A549 (cell line): ENCODE data around the gene POLR3C. TPM values are rescaled to one million over a fixed set of nuclear protein-coding genes. Genes with fewer than 3 reads are reported as not detected.

ENCODE experiments used
- ATAC-seq, 2 experiments: fragments of 200-7000 bp in 1 of 2; fragments of >200 bp in 1 of 2; cut with Nextera tagmentation in 1 of 2; cut with Tn5 transposase in 1 of 2; 3 replicates each; pipeline versions ENCODE4 v1.8.0 to v1.9.1; 2018 to 2020; ENCODE audit warnings: mild to moderate bottlenecking in 1 of 2, moderate library complexity in 1 of 2
- CTCF ChIA-PET: fragments of 300-600 bp; sonication (Branson Sonifier 250); formaldehyde crosslinking; extraction: SDS; loops from one replicate; lab custom pipeline; 2021; ENCODE audit warnings: antibody characterized with exemption, inconsistent platforms; lab: Yijun Ruan, JAX
- POLR2A ChIA-PET: fragments of 350-600 bp; formaldehyde crosslinking; extraction: SDS; loops from one replicate; lab custom pipeline; 2021; ENCODE audit warnings: antibody characterized with exemption, inconsistent platforms; lab: Yijun Ruan, JAX
- DNase-seq, 2 experiments: peaks; one replicate each; pipeline versions ENCODE4 v3.0.0 to v3.0.0-alpha.2; 2011 to 2016; ENCODE audit warnings: low read depth in 1 of 2, low spot score in 1 of 2
- FAIRE-seq: peaks from 2 replicates; lab custom pipeline; 2011; peaks lifted over from hg19 to GRCh38; lab: Jason Lieb, UNC
- H3K27ac ChIP-seq, 2 experiments: fragments of >200 bp; sonication (Bioruptor Twin); formaldehyde crosslinking; 3 replicates each; pipeline ENCODE4 v1.5.1; 2016 to 2017
- H3K4me1 ChIP-seq: fragments of >200 bp; sonication (Bioruptor Twin); formaldehyde crosslinking; 3 replicates; pipeline ENCODE4 v1.6.1; 2016
- H3K4me2 ChIP-seq: fragments of >200 bp; sonication (Bioruptor Twin); formaldehyde crosslinking; 3 replicates; pipeline ENCODE4 v1.6.1; 2016
- H3K4me3 ChIP-seq: fragments of >200 bp; sonication (Bioruptor Twin); formaldehyde crosslinking; 3 replicates; pipeline ENCODE4 v1.5.1; 2016
- H3K9me3 ChIP-seq: fragments of >200 bp; sonication (Bioruptor Twin); formaldehyde crosslinking; 3 replicates; pipeline ENCODE4 v1.6.1; 2016
- CBX2 ChIP-seq: fragments of 200-600 bp; sonication (generic); IDR thresholded peaks from 2 replicates; pipeline ENCODE4 v1.6.1; 2016; ENCODE audit warnings: low read depth, mild to moderate bottlenecking, borderline replicate concordance
- CEBPB ChIP-seq, 2 experiments: fragments of >200 bp in 1 of 2; sonication (Bioruptor Twin) in 1 of 2; formaldehyde crosslinking in 1 of 2; IDR thresholded peaks; 2 replicates each; pipeline ENCODE4 v1.6.1; 2012 to 2016
- CHD2 ChIP-seq: fragments of 150-350 bp; IDR thresholded peaks from 2 replicates; pipeline ENCODE4 v1.6.1; 2014; ENCODE audit warnings: low read length; ENCODE audit not compliant: partially characterized antibody
- EHF ChIP-seq: fragments of 250-450 bp; sonication (Bioruptor Pico); IDR thresholded peaks from 2 replicates; pipeline ENCODE4 v1.5.0; 2020; ENCODE audit warnings: mild to moderate bottlenecking
- EP300 ChIP-seq, 2 experiments: fragments of >200 bp; sonication (Bioruptor Twin); formaldehyde crosslinking; IDR thresholded peaks; 2 replicates in 1 of 2; 3 replicates in 1 of 2; pipeline ENCODE4 v1.6.1; 2016 to 2017
- FOSL2 ChIP-seq, 2 experiments: fragments of 450-650 bp in 1 of 2; fragments of >200 bp in 1 of 2; sonication (Bioruptor Twin) in 1 of 2; formaldehyde crosslinking; IDR thresholded peaks; 2 replicates each; pipeline versions ENCODE4 v1.5.0 to v1.6.1; 2016 to 2020; ENCODE audit warnings: mild to moderate bottlenecking in 1 of 2, moderate library complexity in 1 of 2
- FOXS1 ChIP-seq: fragments of 250-450 bp; sonication (Bioruptor Pico); IDR thresholded peaks from 2 replicates; pipeline ENCODE4 v1.5.0; 2020; ENCODE audit warnings: mild to moderate bottlenecking, moderate library complexity
- GATA3 ChIP-seq: IDR thresholded peaks from 2 replicates; pipeline ENCODE4 v1.6.1; 2012; ENCODE audit warnings: borderline replicate concordance
- HOXB13 ChIP-seq: fragments of 250-450 bp; sonication (Bioruptor Pico); IDR thresholded peaks from 2 replicates; pipeline ENCODE4 v1.5.0; 2020; ENCODE audit warnings: low read depth, mild to moderate bottlenecking, moderate library complexity
- HOXB5 ChIP-seq: fragments of 250-450 bp; sonication (Bioruptor Pico); IDR thresholded peaks from 2 replicates; pipeline ENCODE4 v1.5.0; 2020; ENCODE audit warnings: mild to moderate bottlenecking, moderate library complexity
- JUN ChIP-seq, 2 experiments: fragments of >200 bp; sonication (Bioruptor Twin); formaldehyde crosslinking; IDR thresholded peaks; 2 replicates in 1 of 2; 3 replicates in 1 of 2; pipeline ENCODE4 v1.6.1; 2016 to 2017
- JUNB ChIP-seq: fragments of >200 bp; sonication (Bioruptor Twin); formaldehyde crosslinking; IDR thresholded peaks from 2 replicates; pipeline ENCODE4 v1.6.1; 2016
- NFE2L2 ChIP-seq: fragments of 150-350 bp; conservative IDR thresholded peaks from 2 replicates; pipeline ENCODE4 v1.6.1; 2014; ENCODE audit warnings: low read length
- RAD21 ChIP-seq, 2 experiments: fragments of >200 bp in 1 of 2; sonication (Bioruptor Twin) in 1 of 2; formaldehyde crosslinking in 1 of 2; IDR thresholded peaks in 1 of 2; conservative IDR thresholded peaks in 1 of 2; 2 replicates in 1 of 2; 3 replicates in 1 of 2; pipeline ENCODE4 v1.6.1; 2012 to 2018; ENCODE audit warnings: inconsistent platforms in 1 of 2
- RARB ChIP-seq: fragments of 250-450 bp; sonication (Bioruptor Pico); IDR thresholded peaks from 2 replicates; pipeline ENCODE4 v1.8.0; 2021; ENCODE audit warnings: mild to moderate bottlenecking, moderate library complexity
- SMC3 ChIP-seq: fragments of >200 bp; sonication (Bioruptor Twin); formaldehyde crosslinking; IDR thresholded peaks from 3 replicates; pipeline ENCODE4 v1.6.1; 2018; ENCODE audit warnings: inconsistent platforms
- TP53 ChIP-seq: fragments of 250-450 bp; sonication (Bioruptor Pico); IDR thresholded peaks from 2 replicates; pipeline ENCODE4 v1.5.0; 2021; ENCODE audit warnings: mild to moderate bottlenecking, moderate library complexity
- ZSCAN20 ChIP-seq: fragments of 250-450 bp; sonication (Bioruptor Pico); IDR thresholded peaks from 2 replicates; pipeline ENCODE4 v1.8.0; 2022; ENCODE audit warnings: mild to moderate bottlenecking, moderate library complexity
- WGBS: methylation state at CpG from one replicate; pipeline ENCODE4 v1.1.6; 2017; ENCODE audit errors: missing lambda C conversion rate; 5-methylcytosine and 5-hydroxymethylcytosine counted together
- polyA plus RNA-seq, 4 experiments: library from polyadenylated mRNA; depleted of rRNA in 3 of 4; stranded (reverse); fragments of >200 nt; fragmentation: RNase III in 1 of 4; extraction: RNeasy Plus Mini Kit Qiagen cat#74134 plus additional on column Dnase treatment in 1 of 4; gene quantifications; 2 replicates in 3 of 4; 3 replicates in 1 of 4; pipeline ENCODE4 v1.2.3, GENCODE V29; 2011 to 2017
- TF ChIP-seq, protein P1 (sequence below): fragments of >200 bp; sonication (Bioruptor Twin); formaldehyde crosslinking; IDR thresholded peaks from 3 replicates; pipeline ENCODE4 v1.5.1; 2016
- TF ChIP-seq, protein P2 (sequence below): IDR thresholded peaks from 2 replicates; pipeline ENCODE4 v1.6.1; 2012; ENCODE audit warnings: low read depth, borderline replicate concordance
- TF ChIP-seq, protein P3 (sequence below): fragments of 450-650 bp; IDR thresholded peaks from 2 replicates; pipeline ENCODE4 v1.6.1; 2014; ENCODE audit warnings: antibody characterized with exemption
- TF ChIP-seq, protein P4 (sequence below): fragments of 250-450 bp; sonication (Bioruptor Pico); IDR thresholded peaks from 2 replicates; pipeline ENCODE4 v1.5.0; 2020; ENCODE audit warnings: low read depth, mild to moderate bottlenecking, moderate library complexity

POLR3C gene
- polyA plus RNA-seq, 2 of the 4 experiments (the other 2 are of a cell fraction): 26.9 to 65.0 TPM

DNA sequence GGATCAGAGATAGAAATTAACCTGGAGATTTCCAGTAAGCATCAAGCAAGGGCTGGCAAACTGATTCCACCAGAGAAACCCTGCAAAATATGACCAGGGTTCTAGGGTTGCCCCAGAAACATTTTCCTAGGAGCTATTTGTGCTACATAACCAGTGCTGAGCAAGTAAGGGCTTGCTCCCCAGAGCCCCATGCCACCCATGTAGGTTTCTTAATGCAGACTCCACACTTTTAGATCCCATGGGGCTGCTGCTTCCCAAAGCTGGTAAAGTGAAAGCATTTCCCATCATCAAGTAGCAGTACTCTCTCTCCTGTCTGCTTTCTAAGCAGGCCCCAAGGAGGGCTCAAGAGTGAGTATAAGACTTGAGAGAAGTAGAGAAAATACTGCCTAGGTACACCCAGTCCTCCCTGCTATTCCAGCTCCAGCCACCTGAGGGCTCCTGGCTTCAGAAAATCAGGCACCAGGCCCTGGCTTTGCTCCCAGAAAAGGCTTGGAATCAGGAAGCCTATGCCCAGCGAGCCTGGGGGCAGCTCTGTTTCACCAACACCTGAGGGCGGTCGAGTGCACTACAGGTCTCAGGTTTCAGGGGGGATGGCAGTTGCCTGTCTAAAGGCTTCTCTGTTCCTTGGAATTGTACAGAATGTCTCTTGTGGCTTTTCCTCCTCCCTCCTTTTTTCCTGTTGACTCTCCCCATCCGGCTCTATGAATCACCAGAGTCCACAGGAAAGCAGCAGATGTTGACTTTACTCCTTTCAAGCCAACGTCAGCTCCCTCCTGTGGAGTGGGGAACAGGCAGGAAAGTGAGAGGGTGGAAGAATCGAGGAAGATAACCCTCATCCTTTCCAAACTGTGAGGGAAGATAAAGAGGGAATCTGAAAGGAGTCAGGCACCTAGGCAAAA, 67.8 kb downstream of the POLR3C start:
- H3K27ac ChIP-seq: peak overlapping the region; percentile 88 to 91
- peak overlapping the region; percentile 76 for H3K4me2 ChIP-seq
- under 1% methylated on average over 6 of the region's 6 CpGs for WGBS
- H3K9me3 ChIP-seq: no peaks in the 10 kb centered on the region
- FAIRE-seq: peak; percentile 78
- peak; percentile 97 for ATAC-seq
- peaks cover 41% of the 10 kb centered on the region for H3K4me1 ChIP-seq
- DNase-seq: peak; percentile 98 to 99
- no peak overlapping the region for H3K4me3 ChIP-seq
- TF ChIP-seq, protein P1, sequence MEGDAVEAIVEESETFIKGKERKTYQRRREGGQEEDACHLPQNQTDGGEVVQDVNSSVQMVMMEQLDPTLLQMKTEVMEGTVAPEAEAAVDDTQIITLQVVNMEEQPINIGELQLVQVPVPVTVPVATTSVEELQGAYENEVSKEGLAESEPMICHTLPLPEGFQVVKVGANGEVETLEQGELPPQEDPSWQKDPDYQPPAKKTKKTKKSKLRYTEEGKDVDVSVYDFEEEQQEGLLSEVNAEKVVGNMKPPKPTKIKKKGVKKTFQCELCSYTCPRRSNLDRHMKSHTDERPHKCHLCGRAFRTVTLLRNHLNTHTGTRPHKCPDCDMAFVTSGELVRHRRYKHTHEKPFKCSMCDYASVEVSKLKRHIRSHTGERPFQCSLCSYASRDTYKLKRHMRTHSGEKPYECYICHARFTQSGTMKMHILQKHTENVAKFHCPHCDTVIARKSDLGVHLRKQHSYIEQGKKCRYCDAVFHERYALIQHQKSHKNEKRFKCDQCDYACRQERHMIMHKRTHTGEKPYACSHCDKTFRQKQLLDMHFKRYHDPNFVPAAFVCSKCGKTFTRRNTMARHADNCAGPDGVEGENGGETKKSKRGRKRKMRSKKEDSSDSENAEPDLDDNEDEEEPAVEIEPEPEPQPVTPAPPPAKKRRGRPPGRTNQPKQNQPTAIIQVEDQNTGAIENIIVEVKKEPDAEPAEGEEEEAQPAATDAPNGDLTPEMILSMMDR: peak; percentile 98
- TF ChIP-seq RAD21 (conservative IDR thresholded peaks at IDR 0.05 in 1 of 2, IDR thresholded peaks at IDR 0.05 in 1 of 2) (peak; percentile 96 to 98), ZSCAN20 (CRISPR knock-in tag) (no peak), SMC3 (peak; percentile 98), CHD2 (peak; percentile 37), GATA3 (peak; percentile 49; the same call in 1 of the 2 replicates), CEBPB (IDR thresholded peaks at IDR 0.05) (no peak), JUNB (peak; percentile 37; the same call in 1 of the 2 replicates), RARB (CRISPR knock-in tag) (no peak), JUN (IDR thresholded peaks at IDR 0.05) (peak; percentile 54 to 71; a peak in 4 of 5 replicates), FOSL2 (IDR thresholded peaks at IDR 0.05) (peak; percentile 73), FOSL2 (CRISPR knock-in tag; IDR thresholded peaks at IDR 0.05) (peak; percentile 93), CBX2 (no peak), FOXS1 (CRISPR knock-in tag) (peak; percentile 41), EHF (CRISPR knock-in tag) (no peak)
- TF ChIP-seq, protein P2, sequence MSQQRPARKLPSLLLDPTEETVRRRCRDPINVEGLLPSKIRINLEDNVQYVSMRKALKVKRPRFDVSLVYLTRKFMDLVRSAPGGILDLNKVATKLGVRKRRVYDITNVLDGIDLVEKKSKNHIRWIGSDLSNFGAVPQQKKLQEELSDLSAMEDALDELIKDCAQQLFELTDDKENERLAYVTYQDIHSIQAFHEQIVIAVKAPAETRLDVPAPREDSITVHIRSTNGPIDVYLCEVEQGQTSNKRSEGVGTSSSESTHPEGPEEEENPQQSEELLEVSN: peak; percentile 51; the same call in 1 of the 2 replicates
- TF ChIP-seq, protein P3, sequence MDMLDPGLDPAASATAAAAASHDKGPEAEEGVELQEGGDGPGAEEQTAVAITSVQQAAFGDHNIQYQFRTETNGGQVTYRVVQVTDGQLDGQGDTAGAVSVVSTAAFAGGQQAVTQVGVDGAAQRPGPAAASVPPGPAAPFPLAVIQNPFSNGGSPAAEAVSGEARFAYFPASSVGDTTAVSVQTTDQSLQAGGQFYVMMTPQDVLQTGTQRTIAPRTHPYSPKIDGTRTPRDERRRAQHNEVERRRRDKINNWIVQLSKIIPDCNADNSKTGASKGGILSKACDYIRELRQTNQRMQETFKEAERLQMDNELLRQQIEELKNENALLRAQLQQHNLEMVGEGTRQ: no peak
- ChIA-PET POLR2A (interaction anchor here (0.6 to 2.7 kb wide), 10 partner anchors 9 to 73 kb away, joined by 3 to 28 read pairs (median 8); partner anchors contain the start of genes ANKRD34A, ITGA10, LIX1L and NUDT17), CTCF (interaction anchor here (0.6 to 11.2 kb wide), 49 partner anchors 9 to 147 kb away, joined by 3 to 429 read pairs (median 8); partner anchors contain the start of genes ANKRD34A, HJV, ITGA10 and LIX1L)

DNA sequence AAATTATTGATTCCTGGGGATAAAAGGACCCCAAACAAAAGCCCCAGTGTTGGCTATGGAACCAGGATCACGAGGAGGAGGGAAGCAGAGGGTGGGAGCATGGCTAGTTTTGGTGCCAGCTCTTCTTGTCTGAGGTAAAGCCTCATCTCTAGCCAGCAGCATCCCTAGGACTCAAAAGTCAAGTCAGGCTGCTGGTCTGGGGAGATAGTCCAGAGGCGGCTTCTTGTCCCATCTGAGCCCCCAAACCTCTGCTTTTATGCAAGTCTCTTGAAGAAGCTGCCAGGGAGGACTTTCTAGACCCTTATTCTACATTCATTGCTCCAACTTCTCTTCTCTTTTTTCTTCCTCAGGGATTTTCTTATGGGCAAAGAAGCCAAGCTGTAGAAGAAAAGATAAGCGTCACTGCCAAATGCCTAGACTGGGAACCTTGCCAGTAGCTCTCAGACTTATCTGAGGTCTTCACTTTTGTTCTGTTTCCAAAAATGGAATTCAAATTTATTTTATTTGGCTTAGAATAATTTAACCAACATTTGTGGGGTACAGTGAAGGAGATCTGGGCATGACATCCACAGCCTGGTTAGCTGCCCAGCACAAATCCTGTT, 68.6 kb downstream of the POLR3C start:
- H3K27ac ChIP-seq: peak overlapping the region; percentile 88 to 91
- POLR2A ChIA-PET: interaction anchor here (1.1 to 2.7 kb wide), 8 partner anchors 17 to 72 kb away, joined by 5 to 28 read pairs (median 11); partner anchors contain the start of genes ANKRD34A, ITGA10, LIX1L and PEX11B
- peak in 1 of 2 experiments; percentile 9 for DNase-seq
- peak; percentile 31 to 39 for ATAC-seq
- H3K9me3 ChIP-seq: no peaks in the 10 kb centered on the region
- H3K4me2 ChIP-seq: peak overlapping the region; percentile 76
- no peak for FAIRE-seq
- CTCF ChIA-PET: interaction anchor here (0.7 to 11.2 kb wide), 45 partner anchors 9 to 146 kb away, joined by 3 to 429 read pairs (median 8); partner anchors contain the start of genes ANKRD34A, HJV, ITGA10 and LIX1L
- TF ChIP-seq TP53 (CRISPR knock-in tag) (no peak), HOXB13 (0 out of 2 replicates have a peak, but pooled peaks have one; percentile 56), CBX2 (no peak), NFE2L2 (no peak), EP300 (IDR thresholded peaks at IDR 0.05) (no peak), HOXB5 (CRISPR knock-in tag) (peak; percentile 55; the same call in 1 of the 2 replicates)
- TF ChIP-seq, protein P2: 0 out of 2 replicates have a peak, but pooled peaks have one; percentile 26
- TF ChIP-seq, protein P4, sequence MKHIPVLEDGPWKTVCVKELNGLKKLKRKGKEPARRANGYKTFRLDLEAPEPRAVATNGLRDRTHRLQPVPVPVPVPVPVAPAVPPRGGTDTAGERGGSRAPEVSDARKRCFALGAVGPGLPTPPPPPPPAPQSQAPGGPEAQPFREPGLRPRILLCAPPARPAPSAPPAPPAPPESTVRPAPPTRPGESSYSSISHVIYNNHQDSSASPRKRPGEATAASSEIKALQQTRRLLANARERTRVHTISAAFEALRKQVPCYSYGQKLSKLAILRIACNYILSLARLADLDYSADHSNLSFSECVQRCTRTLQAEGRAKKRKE (CRISPR knock-in tag): peak; percentile 74; the same call in 1 of the 2 replicates
- 38% methylated on average over 3 of the region's 3 CpGs for WGBS
- H3K4me1 ChIP-seq: peaks cover 34% of the 10 kb centered on the region
- H3K4me3 ChIP-seq: no peak overlapping the region
